Activated effector memory CD4-positive, alpha-beta T cell treated with anti-CD3 and anti-CD28 coated beads, Interleukin-2, amount 50 U/mL, for 16 hours (primary cell): ENCODE data around the gene ASB15.

Experiments
- DNase-seq: peaks from one replicate; pipeline ENCODE4 v3.0.0-alpha.2; 2020

The ASB15 gene

DNA sequence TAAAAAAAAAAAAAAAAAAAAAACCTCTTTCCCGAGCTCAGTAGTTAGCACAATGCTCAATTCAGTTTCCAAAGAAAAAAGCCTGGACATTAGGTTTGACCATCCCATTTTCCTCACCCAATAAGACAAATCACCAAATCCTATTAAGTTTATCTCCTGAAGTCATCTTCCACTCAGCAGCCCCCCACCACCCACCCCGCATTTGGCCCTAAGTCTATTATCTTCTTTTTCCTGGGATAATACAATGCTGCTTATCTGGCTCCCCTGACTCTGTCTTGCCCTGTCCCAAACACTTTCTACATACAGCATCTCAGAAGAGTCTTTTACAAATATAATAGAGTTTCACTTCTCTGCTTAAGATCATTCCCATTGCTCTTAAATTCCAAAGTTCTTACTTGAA lies 36.3 kb downstream of the ASB15 start:
- no peak for DNase-seq

DNA sequence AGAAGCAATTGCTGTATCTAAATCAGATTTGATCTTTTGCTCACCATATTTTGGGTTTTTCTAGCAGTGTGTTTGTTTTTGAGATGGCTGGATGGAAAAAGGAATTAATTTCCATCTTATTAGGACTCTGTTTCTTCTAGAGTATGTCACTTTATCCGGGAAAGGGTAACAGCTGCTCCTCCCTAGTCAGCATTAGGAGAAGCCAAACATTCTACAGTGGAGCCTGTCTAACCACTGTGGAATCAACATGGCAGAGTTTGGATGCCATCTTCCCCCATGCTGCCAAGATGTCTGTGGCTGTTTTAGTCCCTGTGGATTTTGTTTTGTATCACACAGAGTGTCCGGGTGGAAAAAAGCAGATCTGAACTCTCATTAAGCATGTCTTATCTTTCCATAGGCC lies 38.0 kb downstream of the ASB15 start:
- no peak for DNase-seq

DNA sequence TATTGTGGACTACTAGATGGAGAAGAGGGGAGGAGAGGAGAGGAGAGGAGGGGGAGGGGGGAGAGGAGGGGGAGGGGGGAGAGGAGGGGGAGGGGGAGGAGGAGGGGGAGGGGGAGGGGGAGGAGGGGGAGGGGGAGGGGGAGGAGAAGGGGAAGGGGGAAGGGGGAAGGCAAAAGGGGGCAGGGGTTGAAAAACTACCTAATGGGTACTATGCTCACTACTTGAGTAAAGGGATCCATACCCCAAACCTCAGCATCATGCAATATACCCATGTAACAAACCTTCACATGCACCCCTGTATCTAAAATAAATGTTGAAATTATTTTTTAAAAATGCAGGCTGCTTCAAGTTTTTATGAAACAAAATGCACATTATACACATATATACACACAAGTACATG lies 39.0 kb downstream of the ASB15 start:
- no peak for DNase-seq

DNA sequence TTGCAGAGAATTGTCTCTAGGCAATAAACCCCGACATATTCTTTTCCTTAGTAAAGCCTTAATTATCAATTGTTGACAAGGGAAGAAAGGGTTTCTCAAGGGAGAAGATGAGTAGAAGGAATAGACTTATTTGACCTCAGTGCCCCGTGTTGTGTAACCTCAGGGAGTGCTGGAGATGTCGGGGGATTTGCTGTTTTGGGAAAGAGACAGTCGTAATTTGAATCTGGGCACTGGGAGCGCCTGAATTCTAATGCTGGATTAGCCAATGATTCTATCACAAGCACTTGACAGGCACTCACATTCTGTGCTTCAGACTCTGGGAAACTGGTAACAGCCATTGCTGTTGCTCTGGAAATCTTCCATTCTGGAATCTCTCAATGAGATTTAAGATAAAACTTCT lies 40.3 kb downstream of the ASB15 start:
- DNase-seq: no peak

DNA sequence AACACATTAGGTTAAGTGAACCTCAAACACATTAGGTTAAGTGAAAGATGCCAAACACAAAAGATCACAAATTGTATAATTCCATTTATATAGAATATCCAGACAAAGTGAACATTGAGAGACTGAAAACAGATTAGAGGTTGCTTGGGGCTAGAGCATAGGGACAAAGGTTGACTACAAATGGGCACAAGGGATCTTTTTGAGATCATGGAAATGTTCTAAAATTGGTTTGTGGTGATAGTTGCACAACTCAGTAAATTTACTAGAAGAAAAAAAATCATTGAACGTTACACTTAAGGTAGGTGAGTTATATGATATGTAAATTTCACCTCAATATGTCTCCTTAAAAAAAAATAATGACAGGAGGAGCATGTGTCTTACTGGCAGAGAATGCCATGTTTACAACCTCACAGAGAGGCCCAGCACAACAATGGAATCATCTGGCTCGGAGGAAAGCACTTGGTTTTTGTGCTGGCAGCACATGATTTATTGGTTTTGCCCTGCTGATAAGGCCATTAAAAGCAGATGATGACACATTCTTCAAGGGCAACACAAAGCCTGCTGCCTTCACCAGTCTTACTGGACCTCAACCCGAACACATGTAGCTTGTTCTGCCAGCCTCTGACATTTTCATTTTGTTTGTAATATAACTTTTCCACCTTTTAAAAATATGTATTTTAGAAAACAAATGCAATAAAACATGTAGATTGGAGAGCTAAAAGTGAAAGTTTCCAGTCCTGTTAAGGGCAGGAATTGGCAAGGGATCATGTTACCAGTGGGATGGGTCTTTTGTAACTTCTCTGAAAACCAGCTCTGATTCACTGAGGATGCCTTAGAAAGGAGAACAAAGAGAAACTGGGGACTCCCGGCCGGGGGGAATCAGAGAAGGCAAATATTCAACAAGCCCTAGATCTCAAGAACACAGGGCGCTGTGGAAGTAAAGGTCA lies 42.1 kb downstream of the ASB15 start:
- DNase-seq: no peak

DNA sequence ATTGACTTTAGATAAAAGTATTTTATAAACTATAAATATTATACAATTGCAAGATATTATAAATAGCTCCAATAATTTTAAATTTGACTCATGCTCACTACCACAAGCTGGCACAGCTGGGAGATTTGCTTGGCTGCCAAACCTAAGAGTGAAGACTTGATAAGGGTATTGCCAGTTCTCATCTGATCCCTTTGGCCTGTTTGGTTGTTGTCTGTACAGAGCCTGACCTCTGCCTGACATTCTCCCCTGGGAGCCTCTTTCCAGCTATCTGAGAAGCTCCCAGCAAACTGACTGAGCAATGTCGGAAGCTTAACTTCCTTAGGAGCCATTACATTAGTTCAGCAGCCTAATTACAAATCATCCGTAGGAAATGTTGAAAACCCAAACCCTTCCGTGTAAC lies 43.9 kb downstream of the ASB15 start:
- DNase-seq: no peak

DNA sequence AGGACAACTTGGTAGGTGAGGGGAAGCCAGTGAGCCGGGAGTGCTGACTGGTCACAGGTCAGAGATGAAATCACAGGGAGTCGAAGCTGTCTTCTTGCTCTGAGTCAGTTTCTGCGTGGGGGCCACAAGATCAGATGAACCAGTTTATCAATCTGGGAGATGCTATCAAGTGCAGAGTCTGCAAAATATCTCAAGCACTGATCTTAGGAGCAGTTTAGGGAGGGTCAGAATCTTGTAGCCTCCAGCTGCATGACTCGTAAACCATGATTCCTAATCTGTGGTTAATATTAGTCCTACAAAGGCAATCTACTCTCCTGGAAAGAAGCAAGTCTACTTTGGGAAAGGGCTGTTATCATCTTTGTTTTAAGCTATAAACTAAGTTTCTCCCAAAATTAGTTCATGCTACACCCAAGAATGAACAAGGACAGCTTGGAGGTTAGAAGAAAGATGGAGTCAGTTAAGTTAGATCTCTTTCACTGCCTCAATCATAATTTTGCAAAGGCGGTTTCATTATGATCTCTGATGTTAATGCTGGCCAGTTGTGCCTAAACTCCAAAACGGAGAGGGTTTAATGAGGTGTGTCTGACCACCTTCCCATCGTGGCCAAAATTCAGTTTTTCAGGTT lies 45.6 kb downstream of the ASB15 start:
- DNase-seq: no peak

DNA sequence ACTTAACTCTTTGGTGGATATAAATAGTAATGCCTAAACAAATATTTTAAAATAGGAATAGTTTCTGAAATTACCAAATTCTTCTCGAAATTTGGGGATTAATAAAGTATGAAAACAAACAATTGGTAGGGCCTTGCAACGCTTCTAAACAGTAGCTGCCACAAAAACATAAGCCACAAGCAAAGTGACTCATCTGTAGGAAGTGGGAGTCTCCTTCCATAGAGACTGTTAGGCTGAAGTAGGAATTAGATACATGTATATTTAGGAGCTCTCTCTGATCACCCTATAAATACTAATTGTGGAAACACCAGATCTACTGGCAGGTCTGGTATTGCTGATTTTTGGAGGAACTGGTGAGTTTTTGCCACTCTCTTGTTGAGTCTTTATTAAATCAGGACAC lies 48.3 kb downstream of the ASB15 start:
- no peak for DNase-seq

DNA sequence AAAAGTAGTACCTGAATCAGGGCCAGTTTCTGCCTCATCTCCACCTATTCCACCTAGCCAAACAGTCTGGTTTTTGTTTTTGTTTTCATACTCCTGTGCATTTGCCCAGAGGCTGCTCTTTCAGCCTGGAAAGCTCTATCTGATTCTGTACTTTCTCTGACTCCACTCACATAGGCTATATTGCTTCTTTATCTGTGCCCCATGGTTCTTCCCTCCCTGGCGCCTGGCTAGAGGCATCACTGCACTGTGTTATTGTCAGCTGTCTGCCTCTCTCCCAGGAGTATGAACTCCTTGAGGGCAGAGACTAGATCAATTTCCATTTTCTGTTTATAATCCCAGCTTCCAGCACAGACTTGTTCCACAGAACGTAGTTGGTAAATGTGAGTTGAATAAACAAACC lies 49.0 kb downstream of the ASB15 start:
- no peak for DNase-seq

DNA sequence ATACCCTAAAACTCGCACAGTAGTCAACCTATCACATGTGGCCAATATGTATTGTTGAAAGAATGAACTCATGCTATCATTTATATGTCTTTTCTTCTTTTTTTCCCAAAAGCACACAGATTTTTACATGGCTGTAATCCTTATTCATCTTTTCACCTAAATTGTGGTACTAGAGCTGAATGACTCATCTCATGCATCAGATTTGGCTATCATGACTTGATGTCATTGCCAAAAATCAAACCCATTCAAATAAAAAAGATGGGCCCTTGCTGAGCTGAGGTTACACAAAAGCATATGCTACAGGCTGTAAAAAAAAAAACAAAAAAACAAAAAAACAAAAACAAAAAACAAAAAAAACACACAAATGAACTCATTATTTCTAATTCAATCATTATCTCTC lies 50.8 kb downstream of the ASB15 start:
- no peak for DNase-seq

DNA sequence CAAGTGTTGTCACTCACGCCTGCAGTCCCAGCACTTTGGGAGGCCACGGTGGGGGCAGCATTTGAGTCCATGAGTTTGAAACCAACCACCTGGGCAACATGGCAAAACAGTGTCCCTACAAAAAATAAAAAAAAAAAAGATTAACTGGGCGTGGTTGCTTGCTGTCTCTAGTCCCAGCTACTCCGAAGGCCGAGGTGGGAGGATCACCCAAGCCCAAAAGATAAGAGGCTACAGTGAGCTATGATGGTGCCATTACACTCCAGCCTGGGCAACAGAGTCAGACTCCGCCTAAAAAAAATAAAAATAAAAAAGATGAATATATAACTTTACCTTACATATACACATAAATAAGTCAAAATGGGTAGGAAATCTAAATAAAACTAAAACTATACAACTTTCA lies 51.5 kb downstream of the ASB15 start:
- DNase-seq: no peak

DNA sequence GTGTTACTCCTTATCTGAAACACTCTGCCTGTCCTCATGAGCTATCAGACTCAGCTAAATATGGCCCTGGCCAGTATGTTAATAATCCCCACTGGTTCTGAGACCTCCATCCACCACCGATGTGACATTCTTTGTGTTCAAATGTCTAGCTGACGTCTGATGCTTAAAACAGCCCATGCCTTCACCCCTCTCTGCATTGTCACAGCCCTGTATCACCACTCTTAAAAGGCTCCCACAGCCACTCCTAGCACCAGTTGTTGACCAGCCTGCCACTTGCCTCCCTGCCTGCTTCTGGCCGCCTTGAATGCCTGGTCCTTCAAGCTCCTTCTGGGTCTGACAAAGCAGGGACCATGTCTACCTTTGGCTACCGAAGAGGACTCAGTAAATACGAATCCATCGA lies 54.0 kb downstream of the ASB15 start, which contains the start of gene LMOD2:
TSS of gene LMOD2 (plus strand) at position 253 of the 400 bp plus-strand sequence. CDS start at position 351, 98 bp downstream.
- DNase-seq: no peak

DNA sequence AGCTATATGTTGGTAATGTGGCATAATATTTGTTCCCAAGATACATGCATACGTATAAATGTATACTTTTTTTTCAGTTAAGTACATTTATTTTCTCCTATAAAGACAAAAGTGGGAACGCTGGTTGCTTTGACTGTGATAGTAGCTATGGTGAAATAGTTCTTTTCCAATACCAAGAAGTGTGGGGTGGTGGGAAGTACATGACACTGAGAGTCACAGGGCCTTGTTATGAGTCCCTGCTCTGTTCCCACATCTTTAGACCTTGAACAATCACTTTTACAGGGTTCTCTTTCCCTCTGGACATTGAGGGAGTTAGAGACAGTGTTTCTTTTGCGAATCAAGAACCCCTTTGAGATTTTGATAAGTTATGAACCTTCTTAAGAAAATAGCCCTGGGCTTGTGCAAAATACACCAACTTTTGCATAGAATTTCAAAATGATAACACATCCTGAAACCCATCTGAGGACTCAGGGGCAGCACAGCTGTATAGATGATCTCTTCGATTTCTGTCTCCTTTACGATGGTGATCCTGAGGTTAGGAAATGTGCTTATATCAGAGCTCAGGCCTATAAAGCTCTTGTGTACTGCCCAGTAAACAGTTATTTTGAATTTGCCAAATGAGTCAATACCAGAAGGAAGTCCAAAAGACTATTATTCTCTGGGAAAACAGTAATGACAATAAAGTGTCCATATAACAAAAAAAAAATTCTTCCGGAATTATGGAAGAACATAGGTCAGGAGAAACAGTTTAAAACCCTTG lies 55.1 kb downstream of the ASB15 start:
- no peak for DNase-seq

DNA sequence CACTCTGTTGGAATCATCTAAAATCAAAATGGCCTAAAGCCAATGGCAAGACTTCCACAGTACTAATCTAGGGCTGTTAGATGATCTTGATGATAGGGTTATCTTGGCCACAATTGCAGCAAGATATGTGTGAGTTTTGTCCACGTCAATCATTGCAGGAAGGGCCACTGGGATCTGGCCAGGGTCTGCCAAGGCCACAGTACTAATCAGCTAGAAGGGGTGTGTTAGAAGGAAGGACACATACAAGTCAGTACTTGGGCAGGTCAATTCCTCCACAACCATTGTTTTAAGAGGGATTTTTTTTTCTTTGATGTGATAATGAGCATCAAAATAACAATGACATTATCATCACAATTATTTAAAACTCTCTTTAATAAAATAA lies 55.7 kb downstream of the ASB15 start:
- DNase-seq: no peak

DNA sequence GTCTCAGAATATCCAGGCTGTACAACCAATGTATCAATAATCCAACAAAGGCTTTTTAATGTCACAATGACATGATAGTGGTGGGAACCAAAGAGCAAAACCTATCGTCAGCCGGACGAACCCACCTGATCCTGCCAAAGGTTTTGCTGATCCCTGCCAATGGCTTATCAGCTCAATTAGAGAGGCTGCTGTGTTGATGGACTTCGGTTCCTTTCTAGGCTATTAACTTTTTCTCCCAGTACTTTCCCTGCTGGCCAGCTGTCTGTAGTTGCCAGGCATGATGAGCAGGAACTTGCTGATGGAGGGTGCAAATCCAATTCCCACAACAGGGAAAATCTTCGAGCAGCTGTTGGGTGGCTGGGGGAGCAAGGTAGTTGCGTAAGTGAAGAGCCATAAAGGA lies 56.4 kb downstream of the ASB15 start:
- DNase-seq: no peak

DNA sequence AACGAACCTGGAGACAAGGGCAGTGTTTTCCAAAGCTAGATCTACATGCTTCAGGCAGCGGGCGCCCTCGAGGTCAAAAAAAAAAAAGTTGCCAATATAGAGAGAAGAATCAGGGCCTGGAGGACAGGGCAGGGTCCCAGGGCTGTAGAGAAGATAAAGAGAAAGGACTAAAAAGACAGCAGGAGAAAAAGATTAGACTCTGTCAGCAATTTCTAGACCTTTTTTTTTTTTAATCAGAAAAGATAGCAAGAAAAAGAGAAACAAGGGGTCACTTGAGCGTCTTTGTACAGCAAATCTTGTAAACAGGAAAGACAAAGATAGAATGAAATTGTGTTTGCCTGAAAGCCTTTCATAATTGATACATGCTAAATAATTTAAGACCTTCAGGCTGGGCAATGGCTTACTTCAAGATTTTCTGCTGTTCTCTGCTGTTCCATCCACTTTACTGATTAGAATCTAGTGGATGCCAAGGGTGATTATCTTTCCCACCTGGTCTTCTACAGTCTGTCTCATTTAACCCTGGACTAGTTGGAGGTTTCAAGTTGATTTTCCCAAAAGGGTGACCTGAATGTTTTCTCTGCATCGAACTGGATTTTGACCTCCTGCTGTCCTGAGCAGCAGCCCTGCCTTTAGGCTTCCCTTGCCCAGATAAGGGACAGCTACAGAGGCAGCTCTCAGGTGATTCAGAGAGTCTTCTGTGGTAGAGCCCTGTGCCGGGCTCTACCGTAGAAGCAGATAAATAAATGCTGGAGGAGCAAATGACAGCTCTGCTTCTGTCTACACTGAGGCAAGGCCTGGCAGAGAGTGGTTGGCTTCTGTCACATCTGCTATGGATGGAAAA lies 59.1 kb downstream of the ASB15 start:
- no peak for DNase-seq

DNA sequence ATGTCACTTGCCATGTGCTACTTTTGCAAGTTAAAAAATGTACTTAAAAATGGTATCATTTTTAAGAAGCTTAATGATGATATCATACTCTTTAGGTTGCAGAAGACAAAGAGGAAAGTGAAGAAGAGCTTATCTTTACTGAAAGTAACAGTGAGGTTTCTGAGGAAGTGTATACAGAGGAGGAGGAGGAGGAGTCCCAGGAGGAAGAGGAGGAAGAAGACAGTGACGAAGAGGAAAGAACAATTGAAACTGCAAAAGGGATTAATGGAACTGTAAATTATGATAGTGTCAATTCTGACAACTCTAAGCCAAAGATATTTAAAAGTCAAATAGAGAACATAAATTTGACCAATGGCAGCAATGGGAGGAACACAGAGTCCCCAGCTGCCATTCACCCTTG lies 60.1 kb downstream of the ASB15 start:
- no peak for DNase-seq

DNA sequence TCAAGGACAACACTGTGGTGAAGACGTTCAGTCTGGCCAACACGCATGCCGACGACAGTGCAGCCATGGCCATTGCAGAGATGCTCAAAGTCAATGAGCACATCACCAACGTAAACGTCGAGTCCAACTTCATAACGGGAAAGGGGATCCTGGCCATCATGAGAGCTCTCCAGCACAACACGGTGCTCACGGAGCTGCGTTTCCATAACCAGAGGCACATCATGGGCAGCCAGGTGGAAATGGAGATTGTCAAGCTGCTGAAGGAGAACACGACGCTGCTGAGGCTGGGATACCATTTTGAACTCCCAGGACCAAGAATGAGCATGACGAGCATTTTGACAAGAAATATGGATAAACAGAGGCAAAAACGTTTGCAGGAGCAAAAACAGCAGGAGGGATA lies 60.7 kb downstream of the ASB15 start:
- no peak for DNase-seq

DNA sequence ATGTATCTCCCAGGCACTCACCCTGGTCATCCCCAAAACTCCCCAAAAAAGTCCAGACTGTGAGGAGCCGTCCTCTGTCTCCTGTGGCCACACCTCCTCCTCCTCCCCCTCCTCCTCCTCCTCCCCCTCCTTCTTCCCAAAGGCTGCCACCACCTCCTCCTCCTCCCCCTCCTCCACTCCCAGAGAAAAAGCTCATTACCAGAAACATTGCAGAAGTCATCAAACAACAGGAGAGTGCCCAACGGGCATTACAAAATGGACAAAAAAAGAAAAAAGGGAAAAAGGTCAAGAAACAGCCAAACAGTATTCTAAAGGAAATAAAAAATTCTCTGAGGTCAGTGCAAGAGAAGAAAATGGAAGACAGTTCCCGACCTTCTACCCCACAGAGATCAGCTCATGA lies 61.1 kb downstream of the ASB15 start:
- no peak for DNase-seq

DNA sequence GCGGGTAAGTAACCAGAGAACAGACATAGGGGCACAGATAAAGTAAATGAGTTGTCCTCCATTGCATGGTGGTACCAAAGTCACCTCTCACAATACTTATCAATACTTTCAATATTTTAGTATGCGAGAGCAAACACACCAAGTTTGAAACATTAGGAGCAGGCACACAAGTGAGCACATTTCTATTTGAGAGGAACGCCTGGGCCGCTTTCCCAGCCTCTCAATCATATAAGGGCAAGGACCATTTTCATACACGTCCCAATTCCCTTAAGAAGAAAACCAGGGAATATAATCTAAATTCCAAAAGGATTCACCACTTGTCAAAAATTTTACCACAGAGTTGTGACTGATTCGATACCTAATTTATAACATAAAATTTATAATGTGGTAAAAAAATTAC lies 61.6 kb downstream of the ASB15 start:
- DNase-seq: no peak

DNA sequence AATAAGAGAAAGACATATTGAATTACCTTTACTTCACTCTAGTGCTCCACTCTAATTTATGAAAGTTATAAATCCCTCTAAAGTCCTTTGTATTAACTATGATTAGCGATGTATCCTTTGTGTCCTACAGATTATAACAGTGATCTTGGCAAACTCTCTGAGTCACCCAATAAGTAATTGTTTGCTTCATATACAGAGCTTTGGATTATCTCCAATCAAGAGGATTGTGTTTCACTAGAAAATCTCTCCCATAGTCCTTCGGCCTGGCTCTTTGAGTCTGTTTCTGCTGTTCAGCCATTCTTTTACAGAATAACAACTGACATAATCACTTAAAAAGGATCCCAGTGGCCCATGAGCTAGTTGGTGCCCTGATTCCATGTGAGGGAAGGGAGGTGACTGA lies 63.5 kb downstream of the ASB15 start:
- DNase-seq: no peak

DNA sequence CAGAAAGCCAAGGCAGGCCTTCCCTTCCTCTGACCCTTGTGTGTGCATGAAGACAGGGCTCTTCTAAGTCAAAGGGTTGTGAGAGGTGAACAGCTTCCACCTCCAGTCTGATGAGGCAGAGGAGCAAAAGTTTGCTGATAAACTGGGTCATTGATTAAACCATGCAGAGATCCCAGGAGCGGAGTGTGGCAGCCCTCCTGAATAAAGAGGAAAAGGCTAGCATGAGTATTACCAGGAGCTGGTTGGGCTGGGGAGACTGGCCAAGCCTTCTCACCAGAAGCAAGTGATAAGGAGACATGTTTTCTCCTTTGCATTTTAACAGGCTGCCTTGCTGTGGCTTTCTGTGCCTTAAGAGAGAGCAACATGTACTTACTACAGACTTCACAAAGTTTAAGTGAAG lies 64.3 kb downstream of the ASB15 start:
- DNase-seq: no peak

DNA sequence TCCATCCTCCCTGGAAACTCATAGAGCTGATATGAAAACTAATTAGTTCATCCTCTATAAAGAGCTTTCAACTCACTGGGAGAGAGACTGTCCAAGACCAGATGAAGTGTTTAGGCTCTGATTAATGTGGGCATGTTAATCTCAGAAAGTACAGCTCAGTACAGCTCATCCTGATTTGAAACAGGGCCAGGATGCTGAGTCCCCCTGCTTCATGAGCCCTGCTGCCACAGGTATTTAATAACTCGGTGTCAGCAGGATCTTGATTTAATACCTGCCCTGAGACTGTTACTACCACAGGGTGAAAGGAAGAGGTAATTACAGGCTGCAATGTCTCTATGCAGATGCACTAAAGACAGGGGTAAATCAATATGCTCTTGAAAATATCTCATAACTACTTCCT lies 64.9 kb downstream of the ASB15 start:
- no peak for DNase-seq
